Psoas muscle (tissue), 8 donors: ENCODE measurements around the gene DOK7. TPM values are rescaled to one million over a fixed set of nuclear protein-coding genes. Genes with fewer than 3 reads are reported as not detected.

Source experiments
- ATAC-seq, 4 donors: fragments of 200-7000 bp; cut with Tn5 transposase; one replicate each; pipeline ENCODE4 v1.9.1; 2020; ENCODE audit warnings: moderate library complexity in 3 of 4, mild to moderate bottlenecking in 2 of 4
- DNase-seq, 2 donors: peaks; one replicate each; pipeline ENCODE4 v3.0.0-alpha.2; 2020
- H3K27ac ChIP-seq: fragments of 200-600 bp; one replicate; pipeline ENCODE4 v1.8.0; 2022
- H3K27me3 ChIP-seq, 3 donors: fragments of 200-600 bp in 1 of 3; one replicate each; pipeline versions ENCODE4 v1.6.1 to v1.8.0; 2013 to 2022; ENCODE audit warnings: low read length in 2 of 3, mild to moderate bottlenecking in 2 of 3, moderate library complexity in 1 of 3; ENCODE audit not compliant: insufficient read depth in 3 of 3
- H3K36me3 ChIP-seq, 2 donors: fragments of 200-600 bp in 1 of 2; one replicate each; pipeline versions ENCODE4 v1.6.1 to v1.8.0; 2013 to 2022; ENCODE audit warnings: low read depth in 1 of 2, mild to moderate bottlenecking in 1 of 2, moderate library complexity in 1 of 2; ENCODE audit not compliant: insufficient read depth in 1 of 2
- H3K4me1 ChIP-seq: fragments of 200-600 bp; one replicate; pipeline ENCODE4 v1.8.0; 2022
- H3K4me3 ChIP-seq: fragments of 200-600 bp; one replicate; pipeline ENCODE4 v1.8.0; 2022; ENCODE audit warnings: mild to moderate bottlenecking
- H3K9me3 ChIP-seq: fragments of 200-600 bp; one replicate; pipeline ENCODE4 v1.8.0; 2022
- WGBS, 3 donors: extraction: QIAGEN DNeasy Blood & Tissue Kit; methylation state at CpG; one replicate each; pipeline versions ENCODE4 v1.1.6 to v1.1.7; 2013; 5-methylcytosine and 5-hydroxymethylcytosine counted together
- intact Hi-C, 2 donors: fragments of 100-400 bp; cut with DNase I; formaldehyde crosslinking; loops; one replicate each; pipeline versions ENCODE4 v1.11.0 to v1.14.2; 2022
- polyA plus RNA-seq, 3 donors: library from polyadenylated mRNA; stranded (reverse); fragments of 200-250 nt; gene quantifications; one replicate each; pipeline ENCODE4 v1.2.3, GENCODE V29; 2013
- total RNA-seq, 4 donors: library from RNA; stranded (reverse); fragmentation: NEBNext Ultra II Directional in 2 of 4; extraction: Animal tissue kit (Norgen Biotek cat#: 25700) in 2 of 4; gene quantifications; one replicate each; pipeline versions ENCODE4 v1.2.1 to v1.2.4, GENCODE V29; 2021 to 2023
- TF ChIP-seq, protein P1 (sequence below): fragments of 200-600 bp; IDR thresholded peaks from one replicate; pipeline ENCODE4 v1.8.0; 2022; ENCODE audit warnings: antibody characterized with exemption
- donor health status: healthy with polysubstance abuse.
- donor health status: DM: no; HTN: no; CAD: no; lungs with moderate emphysema.
- donor health status: Bipolar disorder and iron deficiency.
- donor health status: healthy.
- donor health status: DM: yes; HTN: yes; CAD: no.
- donor health status: DM: no; HTN: no; CAD: no.
- donor health status: DM: no; HTN: no; CAD: no.
- donor health status: DM: yes; HTN: yes; CAD: no.

The DOK7 gene
- total and polyA plus RNA-seq, 7 donors = 3.4 to 48.6 (median 21.5) TPM

DNA sequence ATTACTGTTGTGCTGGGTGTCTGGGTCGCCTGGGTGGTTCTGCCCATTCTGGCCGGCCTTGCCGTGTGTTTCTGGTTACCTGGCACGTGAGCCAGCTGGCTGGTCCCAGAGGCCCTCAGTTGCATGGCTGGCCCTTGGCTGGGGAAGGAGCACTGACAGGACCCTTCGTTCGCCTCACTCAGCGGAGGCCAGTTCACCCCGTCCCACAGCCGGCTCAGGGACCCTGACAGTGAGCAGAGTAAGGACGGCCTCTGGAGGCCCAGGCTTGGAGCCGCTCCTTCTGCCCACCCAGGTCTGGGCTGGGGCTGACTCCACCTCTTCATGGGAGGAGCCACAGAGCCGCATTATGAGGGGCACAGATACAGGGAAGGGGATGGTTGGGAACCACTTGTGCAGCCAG, 41.6 kb upstream of the DOK7 start:
- no peaks in the 10 kb centered on the region for H3K9me3 ChIP-seq
- WGBS, 3 donors = 73 to 79% (median 78%) methylated on average over 12 of the region's 12 CpGs
- H3K4me3 ChIP-seq = no peak overlapping the region
- peaks cover 0 to 61% of the 10 kb centered on the region in 2 donors for H3K36me3 ChIP-seq
- H3K4me1 ChIP-seq = no peaks in the 10 kb centered on the region
- no peak overlapping the region for H3K27ac ChIP-seq
- H3K27me3 ChIP-seq = no peaks in the 10 kb centered on the region
- intact Hi-C loops = no loop called here
- TF ChIP-seq, protein P1, sequence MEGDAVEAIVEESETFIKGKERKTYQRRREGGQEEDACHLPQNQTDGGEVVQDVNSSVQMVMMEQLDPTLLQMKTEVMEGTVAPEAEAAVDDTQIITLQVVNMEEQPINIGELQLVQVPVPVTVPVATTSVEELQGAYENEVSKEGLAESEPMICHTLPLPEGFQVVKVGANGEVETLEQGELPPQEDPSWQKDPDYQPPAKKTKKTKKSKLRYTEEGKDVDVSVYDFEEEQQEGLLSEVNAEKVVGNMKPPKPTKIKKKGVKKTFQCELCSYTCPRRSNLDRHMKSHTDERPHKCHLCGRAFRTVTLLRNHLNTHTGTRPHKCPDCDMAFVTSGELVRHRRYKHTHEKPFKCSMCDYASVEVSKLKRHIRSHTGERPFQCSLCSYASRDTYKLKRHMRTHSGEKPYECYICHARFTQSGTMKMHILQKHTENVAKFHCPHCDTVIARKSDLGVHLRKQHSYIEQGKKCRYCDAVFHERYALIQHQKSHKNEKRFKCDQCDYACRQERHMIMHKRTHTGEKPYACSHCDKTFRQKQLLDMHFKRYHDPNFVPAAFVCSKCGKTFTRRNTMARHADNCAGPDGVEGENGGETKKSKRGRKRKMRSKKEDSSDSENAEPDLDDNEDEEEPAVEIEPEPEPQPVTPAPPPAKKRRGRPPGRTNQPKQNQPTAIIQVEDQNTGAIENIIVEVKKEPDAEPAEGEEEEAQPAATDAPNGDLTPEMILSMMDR = no peak
- ATAC-seq (no peak), DNase-seq (peak; percentile 10 to 16)

DNA sequence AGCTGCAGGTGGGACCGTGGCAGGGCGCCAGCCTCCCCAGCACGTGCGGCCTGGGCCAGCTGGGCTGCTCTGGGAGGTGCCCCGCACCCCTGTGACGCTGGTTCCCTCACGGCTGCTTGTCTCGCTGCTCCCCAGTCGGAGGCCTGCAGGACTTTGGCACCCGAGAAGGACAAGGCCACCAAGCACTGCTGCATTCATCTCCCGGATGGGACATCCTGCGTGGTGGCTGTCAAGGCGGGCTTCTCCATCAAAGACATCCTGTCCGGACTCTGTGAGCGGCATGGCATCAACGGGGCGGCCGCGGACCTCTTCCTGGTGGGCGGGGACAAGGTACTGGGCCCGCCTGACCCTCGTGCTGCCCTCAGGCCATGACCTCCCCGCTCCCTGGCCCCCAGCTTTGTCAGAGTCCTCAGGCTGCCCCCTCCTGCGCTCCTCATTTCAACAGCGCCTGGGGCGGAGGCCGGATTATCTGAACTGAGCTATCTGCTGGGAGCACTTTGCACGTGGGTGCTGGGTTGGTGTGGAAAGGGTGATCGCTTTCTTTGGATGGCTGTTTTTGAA, 40.8 kb upstream of the DOK7 start:
- Histone ChIP-seq H3K27me3 (no peaks in the 10 kb centered on the region), H3K4me3 (no peak overlapping the region), H3K27ac (no peak overlapping the region), H3K36me3 (peaks cover 0 to 60% of the 10 kb centered on the region in 2 donors), H3K4me1 (no peaks in the 10 kb centered on the region), H3K9me3 (no peaks in the 10 kb centered on the region)
- TF ChIP-seq, protein P1 = no peak
- intact Hi-C loops = no loop called here
- DNase-seq (peak; percentile 8 to 43), ATAC-seq (no peak)
- 84 to 92% (median 88%) methylated on average over 26 to 29 of the region's 29 CpGs for WGBS, 3 donors

DNA sequence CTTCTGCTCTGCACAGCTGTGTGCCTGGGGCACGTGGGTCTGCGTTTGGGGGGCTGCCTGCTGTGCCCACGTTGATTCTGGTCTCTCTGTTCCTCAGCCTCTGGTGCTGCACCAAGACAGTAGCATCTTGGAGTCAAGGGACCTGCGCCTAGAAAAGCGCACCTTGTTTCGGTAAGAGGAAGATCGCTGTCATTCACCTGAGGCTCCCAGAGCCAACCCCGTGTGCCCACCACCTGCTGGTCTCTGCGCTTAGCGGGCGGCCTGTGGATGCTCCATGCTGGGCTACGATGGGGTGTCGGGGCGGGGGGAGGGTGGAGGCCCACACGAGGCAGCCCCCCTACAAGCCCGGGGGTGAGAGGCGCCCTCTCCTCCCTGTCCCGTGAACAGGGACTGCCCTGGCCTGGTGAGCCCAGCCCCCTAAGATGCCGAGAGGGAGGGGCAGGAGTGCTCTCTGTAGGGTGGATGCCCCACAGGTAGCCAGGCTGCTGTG, 40.3 kb upstream of the DOK7 start:
- Histone ChIP-seq H3K4me3 (no peak overlapping the region), H3K27me3 (no peaks in the 10 kb centered on the region), H3K4me1 (no peaks in the 10 kb centered on the region), H3K36me3 (peaks cover 0 to 59% of the 10 kb centered on the region in 2 donors), H3K9me3 (no peaks in the 10 kb centered on the region), H3K27ac (no peak overlapping the region)
- intact Hi-C loops = no loop called here
- TF ChIP-seq, protein P1 = no peak
- DNase-seq (peak; percentile 3 to 44), ATAC-seq (no peak)
- 91 to 94% (median 93%) methylated on average over 18 to 19 of the region's 19 CpGs for WGBS, 3 donors

DNA sequence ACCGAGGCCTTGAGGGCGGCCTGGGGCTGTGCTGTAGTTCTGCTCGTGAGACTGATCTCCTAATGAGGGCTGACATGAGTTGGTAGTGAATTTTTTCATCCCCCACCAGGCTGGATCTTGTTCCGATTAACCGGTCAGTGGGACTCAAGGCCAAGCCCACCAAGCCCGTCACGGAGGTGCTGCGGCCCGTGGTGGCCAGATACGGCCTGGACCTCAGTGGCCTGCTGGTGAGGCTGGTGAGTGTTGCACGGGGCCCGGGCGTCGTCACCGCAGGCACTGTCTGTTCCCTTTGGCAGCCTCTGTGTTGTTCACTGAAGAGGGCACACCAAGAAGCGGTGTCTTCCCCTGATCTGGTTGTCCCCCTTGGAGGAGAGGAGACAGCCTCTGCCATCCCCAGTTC, 39.7 kb upstream of the DOK7 start:
- Histone ChIP-seq H3K4me1 (no peaks in the 10 kb centered on the region), H3K9me3 (no peaks in the 10 kb centered on the region), H3K4me3 (no peak overlapping the region), H3K27me3 (no peaks in the 10 kb centered on the region), H3K36me3 (peaks cover 0 to 58% of the 10 kb centered on the region in 2 donors), H3K27ac (no peak overlapping the region)
- TF ChIP-seq, protein P1 = no peak
- DNase-seq = peak in 1 of 2 donors; percentile 35
- intact Hi-C loops = no loop called here
- ATAC-seq = no peak
- WGBS, 3 donors = 95 to 97% (median 97%) methylated on average over 16 of the region's 16 CpGs

DNA sequence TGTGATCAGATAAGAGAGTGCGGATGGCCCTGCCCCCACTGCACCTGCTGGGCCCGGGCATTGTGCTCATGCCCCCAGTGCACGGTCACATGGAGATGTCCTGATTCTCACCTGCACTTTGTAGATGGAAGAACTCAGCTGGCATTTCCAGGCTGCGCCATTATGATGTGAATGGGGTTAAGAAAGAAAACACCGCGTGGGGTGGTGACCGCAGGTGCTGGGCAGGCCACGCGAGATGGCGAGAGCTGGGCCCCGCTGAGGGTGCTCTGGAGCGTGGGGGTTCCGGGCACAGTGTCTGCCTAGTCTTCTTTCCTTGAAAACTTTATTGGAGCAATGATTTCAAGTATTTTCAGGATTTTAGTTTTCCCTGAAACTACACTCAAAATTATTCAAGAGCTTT, 39.2 kb upstream of the DOK7 start:
- no peak for DNase-seq
- H3K36me3 ChIP-seq = peaks cover 0 to 62% of the 10 kb centered on the region in 2 donors
- no peaks in the 10 kb centered on the region for H3K9me3 ChIP-seq
- WGBS, 3 donors = 95 to 98% (median 97%) methylated on average over 13 of the region's 13 CpGs
- ATAC-seq = no peak
- TF ChIP-seq, protein P1 = no peak
- H3K27me3 ChIP-seq = no peaks in the 10 kb centered on the region
- no peak overlapping the region for H3K4me3 ChIP-seq
- H3K27ac ChIP-seq = no peak overlapping the region
- no peaks in the 10 kb centered on the region for H3K4me1 ChIP-seq
- intact Hi-C loops = no loop called here
